ENCODE data around the gene TMEM205.

DNA sequence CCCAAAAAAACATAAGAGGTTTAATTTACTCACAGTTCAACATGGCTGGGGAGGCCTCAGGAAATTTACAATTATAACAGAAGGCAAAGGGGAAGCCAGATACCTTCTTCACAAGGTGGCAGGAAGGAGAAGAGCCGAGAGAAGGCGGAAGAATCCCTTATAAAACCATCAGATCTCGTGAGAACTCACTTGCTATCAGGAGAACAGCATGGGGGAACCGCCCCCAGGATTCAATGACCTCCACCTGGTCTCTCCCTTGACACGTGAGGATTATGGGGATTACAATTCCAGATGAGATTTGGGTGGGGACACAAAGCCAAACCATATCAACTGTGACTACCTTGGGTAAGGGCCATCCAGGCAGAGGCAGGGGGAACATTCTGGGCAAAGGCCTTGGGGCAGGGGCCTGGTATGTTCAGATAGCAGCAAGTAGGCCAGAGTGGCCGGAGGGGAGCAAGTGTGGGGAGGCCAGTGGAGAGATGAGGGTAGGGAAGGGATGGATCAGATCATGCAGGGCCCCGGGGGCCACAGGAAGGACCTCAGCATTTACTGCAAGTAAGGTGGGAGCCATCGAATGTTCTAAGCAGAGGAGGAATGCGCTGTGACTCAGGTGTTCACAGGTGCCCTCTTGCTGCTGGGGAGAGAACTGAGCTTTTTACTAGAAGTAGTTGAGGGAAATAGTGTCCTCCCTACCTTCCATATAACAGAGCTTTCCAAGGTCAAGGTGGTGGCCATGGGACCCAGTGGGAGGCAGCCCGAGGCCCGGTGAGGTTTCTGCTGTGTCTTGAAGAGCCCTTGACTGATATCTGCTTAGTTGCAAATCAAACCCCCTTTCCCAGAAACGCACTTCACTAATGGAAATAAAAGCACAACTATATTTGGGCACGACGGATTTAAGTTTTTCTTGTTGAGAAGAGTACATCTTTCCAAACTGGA lies 24.6 kb downstream of the TMEM205 start:
- TF ChIP-seq, protein P1, sequence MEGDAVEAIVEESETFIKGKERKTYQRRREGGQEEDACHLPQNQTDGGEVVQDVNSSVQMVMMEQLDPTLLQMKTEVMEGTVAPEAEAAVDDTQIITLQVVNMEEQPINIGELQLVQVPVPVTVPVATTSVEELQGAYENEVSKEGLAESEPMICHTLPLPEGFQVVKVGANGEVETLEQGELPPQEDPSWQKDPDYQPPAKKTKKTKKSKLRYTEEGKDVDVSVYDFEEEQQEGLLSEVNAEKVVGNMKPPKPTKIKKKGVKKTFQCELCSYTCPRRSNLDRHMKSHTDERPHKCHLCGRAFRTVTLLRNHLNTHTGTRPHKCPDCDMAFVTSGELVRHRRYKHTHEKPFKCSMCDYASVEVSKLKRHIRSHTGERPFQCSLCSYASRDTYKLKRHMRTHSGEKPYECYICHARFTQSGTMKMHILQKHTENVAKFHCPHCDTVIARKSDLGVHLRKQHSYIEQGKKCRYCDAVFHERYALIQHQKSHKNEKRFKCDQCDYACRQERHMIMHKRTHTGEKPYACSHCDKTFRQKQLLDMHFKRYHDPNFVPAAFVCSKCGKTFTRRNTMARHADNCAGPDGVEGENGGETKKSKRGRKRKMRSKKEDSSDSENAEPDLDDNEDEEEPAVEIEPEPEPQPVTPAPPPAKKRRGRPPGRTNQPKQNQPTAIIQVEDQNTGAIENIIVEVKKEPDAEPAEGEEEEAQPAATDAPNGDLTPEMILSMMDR (IDR thresholded peaks at IDR 0.05): no peak
- TF ChIP-seq POLR2A (IDR thresholded peaks at IDR 0.05): no peak

Data from thyroid gland (tissue), 4 donors.